ENCODE measurements around the gene NEO1. TPM values are rescaled to one million over a fixed set of nuclear protein-coding genes. Genes with fewer than 3 reads are reported as not detected.

NEO1 gene
- total RNA-seq, 2 donors from 2014 or later, result 108 to 130 TPM

- H3K27ac ChIP-seq, result no peak overlapping the region
- H3K36me3 ChIP-seq, result no peaks in the 10 kb centered on the region
- H3K9ac ChIP-seq (ENCODE audit: low read depth in 2 of 2, low read length in 2 of 2), result no peak overlapping the region
- no peaks in the 10 kb centered on the region for H3K4me1 ChIP-seq
- H3K27me3 ChIP-seq, result no peaks in the 10 kb centered on the region
- intact Hi-C loops (cut with DNase I), result no loop called here
- no peak for TF ChIP-seq CTCF (IDR thresholded peaks at IDR 0.05)
- H3K4me3 ChIP-seq, result no peak overlapping the region
- no peak for DNase-seq
- H3K9me3 ChIP-seq, result no peaks in the 10 kb centered on the region
These were observed 181.4 kb downstream of the NEO1 start for GRCh38 chr15:73233623-73234022.

GRCh38 chr15:73237910-73238309 is 185.6 kb downstream of the NEO1 start:
- H3K9ac ChIP-seq (ENCODE audit: low read depth in 2 of 2, low read length in 2 of 2), result no peak overlapping the region
- H3K9me3 ChIP-seq, result no peaks in the 10 kb centered on the region
- H3K4me1 ChIP-seq, result no peaks in the 10 kb centered on the region
- DNase-seq, result no peak
- H3K4me3 ChIP-seq, result no peak overlapping the region
- no peak for TF ChIP-seq CTCF (IDR thresholded peaks at IDR 0.05)
- H3K27ac ChIP-seq, result no peak overlapping the region
- intact Hi-C loops (cut with DNase I), result no loop called here
- H3K36me3 ChIP-seq, result no peaks in the 10 kb centered on the region
- H3K27me3 ChIP-seq, result no peaks in the 10 kb centered on the region

- no peak for TF ChIP-seq CTCF (IDR thresholded peaks at IDR 0.05)
- H3K4me1 ChIP-seq, result no peaks in the 10 kb centered on the region
- H3K27ac ChIP-seq, result no peak overlapping the region
- DNase-seq, result no peak
- intact Hi-C loops (cut with DNase I), result loop anchor here (10.0 kb wide), 1 partner anchor 455 kb away; the partner anchor contains the start of gene ADPGK
- H3K36me3 ChIP-seq, result no peaks in the 10 kb centered on the region
- H3K9ac ChIP-seq (ENCODE audit: low read depth in 2 of 2, low read length in 2 of 2), result no peak overlapping the region
- no peaks in the 10 kb centered on the region for H3K9me3 ChIP-seq
- H3K4me3 ChIP-seq, result no peak overlapping the region
- H3K27me3 ChIP-seq, result no peaks in the 10 kb centered on the region
These were observed 187.4 kb downstream of the NEO1 start for GRCh38 chr15:73239564-73240215.

GRCh38 chr15:73240866-73241499 is 188.7 kb downstream of the NEO1 start:
- intact Hi-C loops (cut with DNase I), result loop anchor here (10.0 kb wide), 1 partner anchor 456 kb away; the partner anchor contains the start of gene ADPGK
- Histone ChIP-seq H3K4me1 (no peaks in the 10 kb centered on the region), H3K9me3 (no peaks in the 10 kb centered on the region), H3K36me3 (peaks cover 1% of the 10 kb centered on the region), H3K4me3 (no peak overlapping the region), H3K27ac (no peak overlapping the region), H3K9ac (ENCODE audit: low read depth in 2 of 2, low read length in 2 of 2) (no peak overlapping the region), H3K27me3 (no peaks in the 10 kb centered on the region)
- peak; percentile 82 for DNase-seq
- TF ChIP-seq CTCF (IDR thresholded peaks at IDR 0.05), result peak; percentile 91

- no peak overlapping the region for H3K9ac ChIP-seq (ENCODE audit: low read depth in 2 of 2, low read length in 2 of 2)
- no peak for TF ChIP-seq CTCF (IDR thresholded peaks at IDR 0.05)
- intact Hi-C loops (cut with DNase I), result loop anchor here (10.0 kb wide), 1 partner anchor 460 kb away; the partner anchor contains the start of gene ADPGK
- H3K9me3 ChIP-seq, result no peaks in the 10 kb centered on the region
- peak; percentile 25 for DNase-seq
- H3K4me3 ChIP-seq, result no peak overlapping the region
- H3K36me3 ChIP-seq, result peaks cover 5% of the 10 kb centered on the region
- H3K27me3 ChIP-seq, result no peaks in the 10 kb centered on the region
- H3K27ac ChIP-seq, result no peak overlapping the region
- no peaks in the 10 kb centered on the region for H3K4me1 ChIP-seq
These were observed 192.1 kb downstream of the NEO1 start for GRCh38 chr15:73244333-73244732.

Measured in colonic mucosa (tissue), 4 donors.